ENCODE results near the gene CCPG1. TPM values are rescaled to one million over a fixed set of nuclear protein-coding genes. Genes with fewer than 3 reads are reported as not detected.

The CCPG1 gene
- total RNA-seq, 3 donors from 2014 or later (not counting 1 experiment from before 2014, with no cell fraction given), result 41.6 to 53.6 (median 43.8) TPM

- Mint-ChIP-seq H3K27ac (peak overlapping the region; percentile 99), H3K9me3 (no peaks in the 10 kb centered on the region), H3K36me3 (peaks cover 7% of the 10 kb centered on the region), H3K27me3 (ENCODE audit: low read depth in 2 of 2) (no peaks in the 10 kb centered on the region), H3K4me1 (peaks cover 53 to 58% of the 10 kb centered on the region in 2 donors), H3K4me3 (peak overlapping the region; percentile 74)
- 62% methylated on average over 1 of the region's 2 CpGs for WGBS (ENCODE audit: insufficient coverage)
- DNase-seq, result no peak
- Histone ChIP-seq H3K9me3 (ENCODE audit: control insufficient read depth, insufficient read depth, low read length) (no peaks in the 10 kb centered on the region), H3K4me3 (ENCODE audit: low read length) (peak overlapping the region; percentile 76), H3K27me3 (ENCODE audit: control insufficient read depth, insufficient read depth, low read length) (no peaks in the 10 kb centered on the region), H3K27ac (ENCODE audit: low read length) (peak overlapping the region; percentile 32), H3K36me3 (ENCODE audit: control insufficient read depth, insufficient read depth, low read length) (peaks cover 1% of the 10 kb centered on the region), H3K4me1 (ENCODE audit: control insufficient read depth, insufficient read depth, low read length) (peaks cover 17% of the 10 kb centered on the region)
- no peak for TF ChIP-seq CTCF (IDR thresholded peaks at IDR 0.05)
- no peak for ATAC-seq
- intact Hi-C loops (cut with micrococcal nuclease), result no loop called here
Measured at GRCh38 chr15:55320238-55320550, 88.0 kb downstream of the CCPG1 start.

- Mint-ChIP-seq H3K4me3 (peak overlapping the region; percentile 99), H3K27ac (peak overlapping the region; percentile 99), H3K36me3 (peaks cover 7% of the 10 kb centered on the region), H3K27me3 (ENCODE audit: low read depth in 2 of 2) (no peaks in the 10 kb centered on the region), H3K9me3 (no peaks in the 10 kb centered on the region), H3K4me1 (peaks cover 58 to 63% of the 10 kb centered on the region in 2 donors)
- intact Hi-C loops (cut with micrococcal nuclease), result loop anchor here (5.0 kb wide), 2 partner anchors 37 to 88 kb away; partner anchors contain the start of genes CCPG1 and PIERCE2
- Histone ChIP-seq H3K27ac (ENCODE audit: low read length) (peak overlapping the region; percentile 91), H3K4me1 (ENCODE audit: control insufficient read depth, insufficient read depth, low read length) (peaks cover 17% of the 10 kb centered on the region), H3K36me3 (ENCODE audit: control insufficient read depth, insufficient read depth, low read length) (peaks cover 1% of the 10 kb centered on the region), H3K4me3 (ENCODE audit: low read length) (peak overlapping the region; percentile 76), H3K9me3 (ENCODE audit: control insufficient read depth, insufficient read depth, low read length) (no peaks in the 10 kb centered on the region), H3K27me3 (ENCODE audit: control insufficient read depth, insufficient read depth, low read length) (no peaks in the 10 kb centered on the region)
- no peak for ATAC-seq
- TF ChIP-seq CTCF (IDR thresholded peaks at IDR 0.05), result no peak
- peak in 1 of 2 donors; percentile 23 for DNase-seq
- WGBS (ENCODE audit: insufficient coverage), result 34% methylated on average over 3 of the region's 4 CpGs
Measured at GRCh38 chr15:55319537-55320237, 88.5 kb downstream of the CCPG1 start.

GRCh38 chr15:55318588-55319494 is 89.3 kb downstream of the CCPG1 start, which contains the start of the genes PIGB and PIGBOS1:
TSS of gene PIGB (plus strand) at chr15:55319222. CDS start at chr15:55319251, 29 bp downstream.
TSS of gene PIGBOS1 (minus strand) at chr15:55319123. CDS start at chr15:55317792, 1,331 bp downstream.
- Mint-ChIP-seq H3K27me3 (ENCODE audit: low read depth in 2 of 2) (no peaks in the 10 kb centered on the region), H3K9me3 (no peaks in the 10 kb centered on the region), H3K4me3 (peak within 1 kb of the TSS; percentile 99), H3K27ac (peak within 1 kb of the TSS; percentile 99), H3K4me1 (peaks cover 57 to 65% of the 10 kb centered on the region in 2 donors), H3K36me3 (no peaks in the 10 kb centered on the region)
- no peak for TF ChIP-seq CTCF (IDR thresholded peaks at IDR 0.05)
- peak; percentile 80 to 88 for DNase-seq
- H3K36me3 ChIP-seq (ENCODE audit: control insufficient read depth, insufficient read depth, low read length), result peaks cover 1% of the 10 kb centered on the region
- intact Hi-C loops (cut with micrococcal nuclease), result loop anchor here (5.0 kb wide), 2 partner anchors 37 to 88 kb away; partner anchors contain the start of genes CCPG1 and PIERCE2
- no peaks in the 10 kb centered on the region for H3K27me3 ChIP-seq (ENCODE audit: control insufficient read depth, insufficient read depth, low read length)
- peak within 1 kb of the TSS; percentile 76 for H3K4me3 ChIP-seq (ENCODE audit: low read length)
- peak within 1 kb of the TSS; percentile 91 for H3K27ac ChIP-seq (ENCODE audit: low read length)
- no peaks in the 10 kb centered on the region for H3K9me3 ChIP-seq (ENCODE audit: control insufficient read depth, insufficient read depth, low read length)
- under 1% methylated on average over 47 of the region's 49 CpGs for WGBS (ENCODE audit: insufficient coverage)
- H3K4me1 ChIP-seq (ENCODE audit: control insufficient read depth, insufficient read depth, low read length), result peaks cover 17% of the 10 kb centered on the region
- ATAC-seq, result peak; percentile 88 to 93 (median 91)

Other genes starting within 250 kb of the CCPG1 start
- gene RSL24D1, start 211.4 kb downstream of the CCPG1 start, total RNA-seq, result 100 to 1,000 TPM in 2 of 3 donors, 10 to 100 TPM in 1; 97.4 to 102 (median 102) TPM
- 100 to 1,000 TPM in 1 of 3 donors, 10 to 100 TPM in 2; 90.0 to 111 (median 98.1) TPM for gene RAB27A, start 118.5 kb downstream of the CCPG1 start, total RNA-seq
- 10 to 100 TPM in 1 of 3 donors, 1 to 10 TPM in 2; 7.7 to 10.9 (median 9.3) TPM for gene PIGBOS1, start 89.2 kb downstream of the CCPG1 start, total RNA-seq
- 10 to 100 TPM; 24.9 to 33.5 (median 26.1) TPM for gene PIGB, start 89.1 kb downstream of the CCPG1 start, total RNA-seq
- gene PIERCE2, start 136 bp upstream of the CCPG1 start, total RNA-seq, result under 1 TPM in 2 of 3 donors, not detected in 1; 0.47 to 0.53 TPM
- not detected for gene DNAAF4, start 99.9 kb upstream of the CCPG1 start, total RNA-seq
- under 1 TPM in 1 of 3 donors, not detected in 2; 0.16 TPM for gene PYGO1, start 180.0 kb upstream of the CCPG1 start, total RNA-seq